H9 (cell line): ENCODE measurements around the gene SLC7A5. TPM values are rescaled to one million over a fixed set of nuclear protein-coding genes. Genes with fewer than 3 reads are reported as not detected.

Source experiments
- DNase-seq: peaks from one replicate; pipeline ENCODE4 v3.0.0-alpha.2; 2017
- H2AFZ ChIP-seq: one replicate; pipeline ENCODE4 v1.6.1; 2013; ENCODE audit warnings: mild to moderate bottlenecking, low read length, control low read depth, moderate library complexity
- H2AK5ac ChIP-seq: 2 replicates; pipeline ENCODE4 v1.6.1; 2013; ENCODE audit warnings: low read length, control low read depth, mixed read lengths; ENCODE audit not compliant: insufficient read length
- H2BK120ac ChIP-seq: one replicate; pipeline ENCODE4 v1.6.1; 2013; ENCODE audit warnings: low read depth, mild to moderate bottlenecking, low read length, control low read depth, inconsistent platforms; ENCODE audit not compliant: poor library complexity, severe bottlenecking
- H2BK12ac ChIP-seq: 2 replicates; pipeline ENCODE4 v1.6.1; 2013; ENCODE audit warnings: low read length, control low read depth, mixed read lengths, low read depth; ENCODE audit not compliant: insufficient read length
- H2BK15ac ChIP-seq: 2 replicates; pipeline ENCODE4 v1.6.1; 2013; ENCODE audit warnings: low read depth, low read length, control low read depth
- H2BK20ac ChIP-seq: one replicate; pipeline ENCODE4 v1.6.1; 2013; ENCODE audit warnings: low read depth, mild to moderate bottlenecking, low read length, control low read depth, inconsistent platforms; ENCODE audit not compliant: poor library complexity, severe bottlenecking
- H2BK5ac ChIP-seq: 2 replicates; pipeline ENCODE4 v1.6.1; 2013; ENCODE audit warnings: low read length, control low read depth, mixed read lengths; ENCODE audit not compliant: insufficient read length
- H3K14ac ChIP-seq: 2 replicates; pipeline ENCODE4 v1.6.1; 2013; ENCODE audit warnings: low read length, control low read depth; ENCODE audit not compliant: insufficient read depth
- H3K18ac ChIP-seq: 2 replicates; pipeline ENCODE4 v1.6.1; 2013; ENCODE audit warnings: low read depth, mild to moderate bottlenecking, mixed read lengths, low read length, control low read depth; ENCODE audit not compliant: insufficient read length
- H3K23ac ChIP-seq: 2 replicates; pipeline ENCODE4 v1.6.1; 2013; ENCODE audit warnings: low read length, control low read depth, mixed read lengths, low read depth; ENCODE audit not compliant: insufficient read length
- H3K23me2 ChIP-seq: 2 replicates; pipeline ENCODE4 v1.6.1; 2013; ENCODE audit warnings: low read depth, mild to moderate bottlenecking, mixed read lengths, low read length, control low read depth; ENCODE audit not compliant: insufficient read length, poor library complexity, severe bottlenecking
- H3K27ac ChIP-seq: 2 replicates; pipeline ENCODE4 v1.5.1; 2013; ENCODE audit warnings: low read length, control low read depth, mixed read lengths, low read depth; ENCODE audit not compliant: insufficient read length
- H3K27me3 ChIP-seq: 2 replicates; pipeline ENCODE4 v1.6.1; 2013; ENCODE audit warnings: low read length, control low read depth, inconsistent platforms; ENCODE audit not compliant: insufficient read depth
- H3K4ac ChIP-seq: 2 replicates; pipeline ENCODE4 v1.6.1; 2013; ENCODE audit warnings: low read depth, mild to moderate bottlenecking, control low read depth, inconsistent platforms, low read length, moderate library complexity
- H3K4me1 ChIP-seq: 2 replicates; pipeline ENCODE4 v1.6.1; 2013; ENCODE audit warnings: low read length, control low read depth, inconsistent platforms; ENCODE audit not compliant: insufficient read depth
- H3K4me2 ChIP-seq: 2 replicates; pipeline ENCODE4 v1.6.1; 2013; ENCODE audit warnings: low read length, control low read depth, mixed read lengths; ENCODE audit not compliant: insufficient read length, insufficient read depth
- H3K56ac ChIP-seq: 2 replicates; pipeline ENCODE4 v1.6.1; 2013; ENCODE audit warnings: low read depth, mild to moderate bottlenecking, mixed read lengths, low read length, control low read depth; ENCODE audit not compliant: insufficient read length
- H3K79me1 ChIP-seq: 2 replicates; pipeline ENCODE4 v1.6.1; 2013; ENCODE audit warnings: low read depth, mild to moderate bottlenecking, moderate library complexity, low read length, control low read depth, inconsistent platforms; ENCODE audit not compliant: insufficient read depth, poor library complexity, severe bottlenecking
- H3K79me2 ChIP-seq: 2 replicates; pipeline ENCODE4 v1.6.1; 2013; ENCODE audit warnings: low read length, control low read depth, inconsistent platforms; ENCODE audit not compliant: insufficient read depth
- H3K9ac ChIP-seq: 2 replicates; pipeline ENCODE4 v1.6.1; 2013; ENCODE audit warnings: low read length, control low read depth, mixed read lengths; ENCODE audit not compliant: insufficient read length; ENCODE audit errors: extremely low read depth
- H3K9me3 ChIP-seq: one replicate; pipeline ENCODE4 v1.6.1; 2013; ENCODE audit warnings: low read depth, low read length, inconsistent platforms; ENCODE audit not compliant: control insufficient read depth
- H3T11ph ChIP-seq: one replicate; pipeline ENCODE4 v1.6.1; 2013; ENCODE audit warnings: mild to moderate bottlenecking, low read length, control low read depth, inconsistent platforms
- H4K20me1 ChIP-seq: one replicate; pipeline ENCODE4 v1.6.1; 2013; ENCODE audit not compliant: control insufficient read depth, insufficient read length, insufficient read depth
- H4K5ac ChIP-seq: 2 replicates; pipeline ENCODE4 v1.6.1; 2013; ENCODE audit warnings: low read depth, mild to moderate bottlenecking, mixed read lengths, low read length, control low read depth; ENCODE audit not compliant: insufficient read length
- H4K8ac ChIP-seq: replicated peaks from 2 replicates; pipeline ENCODE4 v1.6.1; 2013; ENCODE audit warnings: low read length, control low read depth, mixed read lengths, low read depth; ENCODE audit not compliant: insufficient read length
- H4K91ac ChIP-seq: 2 replicates; pipeline ENCODE4 v1.6.1; 2013; ENCODE audit warnings: low read depth, mild to moderate bottlenecking, moderate library complexity, mixed read lengths, low read length, control low read depth; ENCODE audit not compliant: insufficient read length
- H3K27ac Mint-ChIP-seq, 3 experiments: 2 replicates in 2 of 3; 3 replicates in 1 of 3; pipeline ENCODE4 v1.8.0; 2020 to 2021; ENCODE audit warnings: mixed read lengths in 3 of 3, mild to moderate bottlenecking in 1 of 3, moderate library complexity in 1 of 3
- H3K27me3 Mint-ChIP-seq: 2 replicates; pipeline ENCODE4 v1.8.0; 2021; ENCODE audit warnings: low read depth, mild to moderate bottlenecking, moderate library complexity, mixed read lengths
- H3K36me3 Mint-ChIP-seq, 3 experiments: 2 replicates in 2 of 3; 3 replicates in 1 of 3; pipeline ENCODE4 v1.8.0; 2020 to 2021; ENCODE audit warnings: low read depth in 3 of 3, mixed read lengths in 3 of 3; ENCODE audit not compliant: insufficient read depth in 1 of 3
- H3K4me1 Mint-ChIP-seq, 2 experiments: 2 replicates each; pipeline ENCODE4 v1.8.0; 2020; ENCODE audit warnings: mixed read lengths in 2 of 2
- H3K4me3 Mint-ChIP-seq, 2 experiments: 2 replicates in 1 of 2; 3 replicates in 1 of 2; pipeline ENCODE4 v1.8.0; 2020 to 2021; ENCODE audit warnings: mild to moderate bottlenecking in 2 of 2, mixed read lengths in 2 of 2, moderate library complexity in 1 of 2
- H3K9me3 Mint-ChIP-seq, 2 experiments: 2 replicates in 1 of 2; 3 replicates in 1 of 2; pipeline ENCODE4 v1.8.0; 2020; ENCODE audit warnings: mild to moderate bottlenecking in 2 of 2, mixed read lengths in 2 of 2, moderate library complexity in 1 of 2
- CTCF ChIP-seq: fragments of 200-600 bp; sonication (generic); conservative IDR thresholded peaks from 3 replicates; pipeline ENCODE4 v1.8.0; 2021; ENCODE audit warnings: antibody characterized with exemption, mild to moderate bottlenecking
- WGBS: extraction: QIAGEN DNeasy Blood & Tissue Kit; methylation state at CpG from one replicate; pipeline ENCODE4 v1.1.7; 2013; ENCODE audit warnings: missing lambda C conversion rate, low lambda C conversion rate, mixed read lengths; ENCODE audit not compliant: insufficient read length; ENCODE audit errors: extremely low coverage; 5-methylcytosine and 5-hydroxymethylcytosine counted together
- total RNA-seq: library from RNA; stranded (reverse); gene quantifications from 2 replicates; pipeline ENCODE4 v1.2.1, GENCODE V29; 2021

SLC7A5 gene
- total RNA-seq, 1 experiment from 2014 or later, result 217 TPM

DNA sequence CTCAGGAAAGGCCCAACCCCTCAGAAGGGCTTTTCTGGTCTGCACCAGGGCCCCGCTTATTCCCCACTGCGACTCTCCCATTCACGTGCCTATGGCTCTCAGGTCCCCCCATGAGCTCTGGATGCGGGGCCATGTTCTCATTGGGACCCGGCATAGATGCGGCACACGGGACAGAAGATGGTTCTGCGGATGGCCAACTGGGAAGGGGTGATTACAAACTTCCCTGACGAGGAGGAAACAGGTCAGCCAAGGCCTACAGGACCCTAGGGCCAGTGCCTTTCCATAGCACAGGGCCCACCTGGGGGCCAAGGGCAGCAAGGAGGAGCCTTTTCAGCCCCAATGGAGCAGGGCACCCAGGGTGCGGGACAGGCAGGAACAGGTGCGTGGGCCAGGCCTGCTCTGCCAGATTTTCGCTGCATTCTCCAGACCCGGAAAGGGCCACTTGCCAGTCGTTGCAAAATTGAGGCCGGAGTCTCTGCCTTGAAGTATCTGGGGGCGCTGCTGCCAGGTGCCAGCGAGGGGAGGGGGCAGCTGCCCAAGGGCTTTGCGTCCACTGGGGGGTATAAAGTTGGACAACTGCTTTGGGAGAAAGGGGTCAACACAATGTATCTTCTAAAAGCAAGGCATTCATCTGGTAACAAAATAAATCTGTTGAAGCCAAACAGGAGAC, 20.5 kb downstream of the SLC7A5 start:
- H3K9me3 ChIP-seq, result no peaks in the 10 kb centered on the region
- H3K23me2 ChIP-seq, result no peaks in the 10 kb centered on the region
- DNase-seq, result no peak
- no peak overlapping the region for H4K8ac ChIP-seq
- no peak overlapping the region for H2BK15ac ChIP-seq
- no peak overlapping the region for H2BK5ac ChIP-seq
- H2BK20ac ChIP-seq, result no peak overlapping the region
- H3K79me2 ChIP-seq, result no peaks in the 10 kb centered on the region; the same call in 1 of the 2 replicates
- H4K5ac ChIP-seq, result no peak overlapping the region
- no peak overlapping the region for H3K27ac ChIP-seq
- no peak overlapping the region for H3T11ph ChIP-seq
- no peak overlapping the region for H3K23ac ChIP-seq
- H2BK120ac ChIP-seq, result no peak overlapping the region
- no peak overlapping the region for H3K18ac ChIP-seq
- no peak overlapping the region for H3K4ac ChIP-seq
- peaks cover 2% of the 10 kb centered on the region for H4K20me1 ChIP-seq
- Mint-ChIP-seq H3K36me3 (peaks cover 25 to 69% (median 42%) of the 10 kb centered on the region in 3 experiments), H3K4me1 (peaks cover 21 to 55% of the 10 kb centered on the region in 2 experiments), H3K27ac (peak overlapping the region in 1 of 3 experiments; percentile 64; a peak in 2 of 7 replicates), H3K27me3 (no peaks in the 10 kb centered on the region; the same call in 1 of the 2 replicates), H3K9me3 (peaks cover 0 to 3% of the 10 kb centered on the region in 2 experiments; a peak in 1 of 5 replicates), H3K4me3 (no peak overlapping the region)
- H3K4me1 ChIP-seq, result no peaks in the 10 kb centered on the region; the same call in 1 of the 2 replicates
- no peak overlapping the region for H4K91ac ChIP-seq
- no peak overlapping the region for H3K9ac ChIP-seq
- no peak overlapping the region for H3K56ac ChIP-seq
- peaks cover 2% of the 10 kb centered on the region for H3K79me1 ChIP-seq
- WGBS, result no CpG with 5 or more reads among the region's 18 CpGs
- TF ChIP-seq CTCF, result no peak
- H3K4me2 ChIP-seq, result no peak overlapping the region
- H3K27me3 ChIP-seq, result no peaks in the 10 kb centered on the region
- H2AK5ac ChIP-seq, result no peak overlapping the region
- no peak overlapping the region for H2AFZ ChIP-seq
- H2BK12ac ChIP-seq, result no peak overlapping the region
- H3K14ac ChIP-seq, result no peak overlapping the region
